KMS-11 (cell line): ENCODE measurements around the gene EP400.

Experiments used
- H2AFZ ChIP-seq: fragments of 200-600 bp; sonication (generic); 2 replicates; pipeline ENCODE4 v1.6.1; 2016; ENCODE audit warnings: antibody characterized with exemption, mixed run types, low read depth
- H3K27ac ChIP-seq: fragments of 200-600 bp; sonication (generic); 2 replicates; pipeline ENCODE4 v1.6.1; 2016; ENCODE audit warnings: mild to moderate bottlenecking, mixed run types
- H3K27me3 ChIP-seq: fragments of 200-600 bp; sonication (generic); 2 replicates; pipeline ENCODE4 v1.6.1; 2017; ENCODE audit warnings: mild to moderate bottlenecking, low read depth, mixed run types, moderate library complexity; ENCODE audit not compliant: insufficient read depth
- H3K36me3 ChIP-seq: fragments of 200-600 bp; sonication (generic); 2 replicates; pipeline ENCODE4 v1.6.1; 2017; ENCODE audit warnings: mild to moderate bottlenecking, mixed run types; ENCODE audit not compliant: insufficient read depth
- H3K4me1 ChIP-seq: fragments of 200-600 bp; sonication (generic); 2 replicates; pipeline ENCODE4 v1.6.1; 2016; ENCODE audit warnings: mild to moderate bottlenecking, low read depth, mixed run types; ENCODE audit not compliant: poor library complexity, severe bottlenecking
- H3K4me2 ChIP-seq: fragments of 200-600 bp; sonication (generic); 2 replicates; pipeline ENCODE4 v1.7.0; 2016; ENCODE audit warnings: mild to moderate bottlenecking, mixed run types
- H3K4me3 ChIP-seq: fragments of 200-600 bp; sonication (generic); IDR thresholded peaks from 2 replicates; pipeline ENCODE4 v1.6.1; 2017; ENCODE audit warnings: low read depth, low read length, mixed read lengths; ENCODE audit not compliant: insufficient read depth
- H3K79me2 ChIP-seq: fragments of 200-600 bp; sonication (generic); 2 replicates; pipeline ENCODE4 v1.6.1; 2016; ENCODE audit warnings: low read depth, mixed run types; ENCODE audit not compliant: insufficient read depth
- H3K9ac ChIP-seq: fragments of 200-600 bp; sonication (generic); 2 replicates; pipeline ENCODE4 v1.6.1; 2016; ENCODE audit warnings: mild to moderate bottlenecking, mixed run types
- H4K20me1 ChIP-seq: fragments of 200-600 bp; sonication (generic); 2 replicates; pipeline ENCODE4 v1.6.1; 2016; ENCODE audit warnings: mild to moderate bottlenecking, mixed run types; ENCODE audit not compliant: insufficient read depth
- CTCF ChIP-seq: fragments of 200-600 bp; sonication (generic); conservative IDR thresholded peaks from 2 replicates; pipeline ENCODE4 v1.6.1; 2017; ENCODE audit warnings: low read depth, mild to moderate bottlenecking, antibody characterized with exemption, low read length, moderate library complexity, mixed read lengths

EP400 gene

GRCh38 chr12:132052196-132052932 lies 102.6 kb downstream of the EP400 start:
- Histone ChIP-seq H3K4me1 (no peaks in the 10 kb centered on the region), H2AFZ (no peak overlapping the region), H3K27me3 (no peaks in the 10 kb centered on the region), H3K27ac (no peak overlapping the region), H4K20me1 (no peaks in the 10 kb centered on the region), H3K4me2 (no peak overlapping the region), H3K9ac (no peak overlapping the region), H3K36me3 (no peaks in the 10 kb centered on the region), H3K79me2 (no peaks in the 10 kb centered on the region), H3K4me3 (no peak overlapping the region)
- TF ChIP-seq CTCF = no peak

- no peaks in the 10 kb centered on the region for H3K4me1 ChIP-seq
- H3K4me2 ChIP-seq = no peak overlapping the region
- H3K27me3 ChIP-seq = no peaks in the 10 kb centered on the region
- no peak overlapping the region for H3K4me3 ChIP-seq
- no peaks in the 10 kb centered on the region for H4K20me1 ChIP-seq
- H3K79me2 ChIP-seq = no peaks in the 10 kb centered on the region
- H3K36me3 ChIP-seq = no peaks in the 10 kb centered on the region
- TF ChIP-seq CTCF = no peak
- H3K27ac ChIP-seq = no peak overlapping the region
- no peak overlapping the region for H3K9ac ChIP-seq
- no peak overlapping the region for H2AFZ ChIP-seq
Measured at GRCh38 chr12:132053338-132054330, 103.9 kb downstream of the EP400 start.

- no peaks in the 10 kb centered on the region for H3K4me1 ChIP-seq
- H3K4me2 ChIP-seq = no peak overlapping the region
- no peak for TF ChIP-seq CTCF
- H3K9ac ChIP-seq = no peak overlapping the region
- H3K27me3 ChIP-seq = no peaks in the 10 kb centered on the region
- no peaks in the 10 kb centered on the region for H3K36me3 ChIP-seq
- H2AFZ ChIP-seq = no peak overlapping the region
- no peaks in the 10 kb centered on the region for H4K20me1 ChIP-seq
- H3K4me3 ChIP-seq = no peak overlapping the region
- no peak overlapping the region for H3K27ac ChIP-seq
- no peaks in the 10 kb centered on the region for H3K79me2 ChIP-seq
Measured at GRCh38 chr12:132054983-132055382, 105.2 kb downstream of the EP400 start.

- Histone ChIP-seq H3K79me2 (no peaks in the 10 kb centered on the region), H3K4me3 (no peak overlapping the region), H3K4me1 (no peaks in the 10 kb centered on the region), H2AFZ (no peak overlapping the region), H3K27ac (no peak overlapping the region), H3K27me3 (no peaks in the 10 kb centered on the region), H3K9ac (no peak overlapping the region), H4K20me1 (no peaks in the 10 kb centered on the region), H3K36me3 (no peaks in the 10 kb centered on the region), H3K4me2 (no peak overlapping the region)
- TF ChIP-seq CTCF = no peak
Measured at GRCh38 chr12:132055535-132056096, 105.9 kb downstream of the EP400 start.
